ENCODE results near the gene ARL15.

DNA sequence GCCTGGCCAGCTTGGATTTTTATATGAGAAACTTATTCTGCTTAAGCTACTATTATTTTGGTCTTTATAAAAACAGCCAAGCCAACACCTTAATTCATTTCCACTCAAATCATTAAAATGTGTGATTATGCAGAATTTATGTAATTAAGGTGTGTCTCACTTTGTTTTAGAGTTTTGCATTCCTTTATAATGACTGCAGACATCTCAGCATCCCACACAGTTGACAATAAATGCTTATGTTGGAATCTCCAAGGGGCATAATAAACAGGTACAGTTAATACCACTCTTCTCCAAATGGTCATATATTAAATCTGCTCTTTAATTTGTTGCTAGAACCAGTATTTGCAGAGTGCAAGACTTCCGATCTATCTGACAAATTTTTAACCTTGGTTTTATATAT, 34.3 kb downstream of the ARL15 start:
- TF ChIP-seq, protein P1, sequence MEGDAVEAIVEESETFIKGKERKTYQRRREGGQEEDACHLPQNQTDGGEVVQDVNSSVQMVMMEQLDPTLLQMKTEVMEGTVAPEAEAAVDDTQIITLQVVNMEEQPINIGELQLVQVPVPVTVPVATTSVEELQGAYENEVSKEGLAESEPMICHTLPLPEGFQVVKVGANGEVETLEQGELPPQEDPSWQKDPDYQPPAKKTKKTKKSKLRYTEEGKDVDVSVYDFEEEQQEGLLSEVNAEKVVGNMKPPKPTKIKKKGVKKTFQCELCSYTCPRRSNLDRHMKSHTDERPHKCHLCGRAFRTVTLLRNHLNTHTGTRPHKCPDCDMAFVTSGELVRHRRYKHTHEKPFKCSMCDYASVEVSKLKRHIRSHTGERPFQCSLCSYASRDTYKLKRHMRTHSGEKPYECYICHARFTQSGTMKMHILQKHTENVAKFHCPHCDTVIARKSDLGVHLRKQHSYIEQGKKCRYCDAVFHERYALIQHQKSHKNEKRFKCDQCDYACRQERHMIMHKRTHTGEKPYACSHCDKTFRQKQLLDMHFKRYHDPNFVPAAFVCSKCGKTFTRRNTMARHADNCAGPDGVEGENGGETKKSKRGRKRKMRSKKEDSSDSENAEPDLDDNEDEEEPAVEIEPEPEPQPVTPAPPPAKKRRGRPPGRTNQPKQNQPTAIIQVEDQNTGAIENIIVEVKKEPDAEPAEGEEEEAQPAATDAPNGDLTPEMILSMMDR (IDR thresholded peaks at IDR 0.05) = no peak
- TF ChIP-seq POLR2A (IDR thresholded peaks at IDR 0.05) = no peak
